ENCODE data around the gene ZNF362. TPM values are rescaled to one million over a fixed set of nuclear protein-coding genes. Genes with fewer than 3 reads are reported as not detected.

Gene ZNF362
- total and polyA plus RNA-seq, 2 experiments from 2014 or later: 22.5 to 55.0 TPM

DNA sequence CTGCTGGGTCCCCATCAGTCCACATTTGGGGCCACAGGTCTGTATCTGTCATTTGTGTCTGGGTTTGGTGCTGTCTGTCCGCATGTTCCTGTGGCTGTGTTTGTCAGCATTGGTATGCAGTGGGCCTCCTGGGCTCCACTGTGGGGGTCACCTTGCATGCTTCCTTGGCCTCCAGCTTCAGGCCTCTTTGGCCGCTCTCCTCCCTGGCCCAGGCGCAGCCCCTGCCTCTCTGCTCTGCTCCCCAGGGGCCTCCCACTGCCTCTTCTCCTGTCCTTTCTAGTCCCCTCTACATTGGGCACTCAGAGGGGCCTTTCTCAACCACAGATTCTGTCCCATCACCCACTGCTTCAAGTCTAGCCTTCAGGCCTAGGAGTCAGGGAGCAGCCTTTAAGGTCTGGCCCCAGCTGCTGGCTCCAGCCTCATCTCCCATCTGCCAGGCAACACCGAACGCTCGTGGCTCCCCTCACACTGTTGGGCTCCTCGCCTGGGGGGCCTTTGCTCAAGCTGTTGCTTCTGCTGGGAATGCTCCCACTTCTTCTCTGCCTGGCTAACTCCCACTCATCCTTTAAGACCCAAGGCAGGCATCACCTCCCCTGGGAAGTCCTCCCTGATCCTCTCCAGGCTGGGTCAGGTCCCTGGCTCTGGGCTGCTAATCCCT is 14.6 kb downstream of the ZNF362 start:
- Histone ChIP-seq H3K4me3 (no peak overlapping the region), H3K27me3 (no peaks in the 10 kb centered on the region), H4K20me1 (ENCODE audit: insufficient read depth, poor library complexity, severe bottlenecking) (peaks cover 90% of the 10 kb centered on the region), H3K9me2 (replicated peaks; ENCODE audit: insufficient read depth) (no peaks in the 10 kb centered on the region), H3K27ac (no peak overlapping the region), H3K79me2 (peaks cover 89% of the 10 kb centered on the region), H3K4me2 (no peak overlapping the region), H3K36me3 (replicated peaks; ENCODE audit: insufficient read depth, low read depth) (no peaks in the 10 kb centered on the region), H3K4me1 (ENCODE audit: insufficient read depth) (no peaks in the 10 kb centered on the region), H3K9me3 (ENCODE audit: low read depth) (no peaks in the 10 kb centered on the region), H2AFZ (no peak overlapping the region)
- DNase-seq (ENCODE audit: low spot score): no peak
- TF ChIP-seq EZH2 (IDR thresholded peaks at IDR 0.05; ENCODE audit: borderline replicate concordance) (no peak), EZH2phosphoT487 (IDR thresholded peaks at IDR 0.05; ENCODE audit: low read depth, severe bottlenecking, unreplicated experiment) (no peak)
- 95% methylated on average over 7 of the region's 7 CpGs for WGBS (ENCODE audit: low lambda C conversion rate, missing lambda C conversion rate)

DNA sequence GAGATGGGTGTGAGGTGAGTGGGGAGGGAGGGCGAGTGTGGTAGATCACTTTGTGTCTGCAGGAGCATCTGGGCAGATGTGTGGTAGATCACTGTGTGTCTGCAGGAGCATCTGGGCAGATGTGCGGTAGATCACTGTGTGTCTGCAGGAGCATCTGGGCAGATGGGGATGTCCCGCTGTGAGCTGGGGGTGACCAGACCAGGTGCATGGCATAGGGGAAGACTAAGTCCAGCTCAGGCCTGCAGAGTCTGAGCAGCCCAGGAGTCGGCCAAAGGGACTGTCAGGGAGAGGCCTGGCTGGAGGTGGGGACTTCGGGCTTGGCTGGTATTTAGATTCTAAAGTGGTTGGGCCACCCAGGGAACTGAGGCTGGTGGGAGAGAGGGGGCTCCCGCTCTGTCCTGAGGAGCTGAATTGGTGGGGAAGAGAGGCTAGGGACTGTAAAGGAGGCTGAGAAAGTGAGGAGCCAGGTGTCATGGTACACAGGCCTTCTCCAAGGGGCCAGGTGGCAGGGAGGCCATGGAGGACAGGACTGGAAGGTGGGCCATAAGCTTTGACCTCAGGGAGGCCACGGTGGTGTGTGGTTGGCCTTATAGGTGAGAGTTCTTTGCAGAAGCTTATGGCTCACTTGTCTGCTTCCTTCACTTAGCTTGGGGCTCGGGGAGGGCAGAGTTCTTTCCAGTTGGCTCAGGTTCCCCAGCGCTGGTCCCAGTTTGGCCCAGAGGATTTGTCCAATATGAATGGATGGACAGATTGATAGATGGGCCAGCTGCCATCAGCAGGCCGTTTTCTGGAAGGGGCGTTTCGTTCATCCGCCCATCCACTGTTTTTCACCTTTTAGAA is 15.6 kb downstream of the ZNF362 start:
- Histone ChIP-seq H2AFZ (no peak overlapping the region), H4K20me1 (ENCODE audit: insufficient read depth, poor library complexity, severe bottlenecking) (peaks cover 82% of the 10 kb centered on the region), H3K9me2 (replicated peaks; ENCODE audit: insufficient read depth) (no peaks in the 10 kb centered on the region), H3K79me2 (peaks cover 79% of the 10 kb centered on the region), H3K4me2 (no peak overlapping the region), H3K27me3 (no peaks in the 10 kb centered on the region), H3K9me3 (ENCODE audit: low read depth) (no peaks in the 10 kb centered on the region), H3K36me3 (replicated peaks; ENCODE audit: insufficient read depth, low read depth) (no peaks in the 10 kb centered on the region), H3K27ac (no peak overlapping the region), H3K4me1 (ENCODE audit: insufficient read depth) (no peaks in the 10 kb centered on the region), H3K4me3 (no peak overlapping the region)
- DNase-seq (ENCODE audit: low spot score): no peak
- no peak for TF ChIP-seq EZH2phosphoT487 (IDR thresholded peaks at IDR 0.05; ENCODE audit: low read depth, severe bottlenecking, unreplicated experiment)
- TF ChIP-seq EZH2 (IDR thresholded peaks at IDR 0.05; ENCODE audit: borderline replicate concordance): no peak
- TF ChIP-seq, protein P1, sequence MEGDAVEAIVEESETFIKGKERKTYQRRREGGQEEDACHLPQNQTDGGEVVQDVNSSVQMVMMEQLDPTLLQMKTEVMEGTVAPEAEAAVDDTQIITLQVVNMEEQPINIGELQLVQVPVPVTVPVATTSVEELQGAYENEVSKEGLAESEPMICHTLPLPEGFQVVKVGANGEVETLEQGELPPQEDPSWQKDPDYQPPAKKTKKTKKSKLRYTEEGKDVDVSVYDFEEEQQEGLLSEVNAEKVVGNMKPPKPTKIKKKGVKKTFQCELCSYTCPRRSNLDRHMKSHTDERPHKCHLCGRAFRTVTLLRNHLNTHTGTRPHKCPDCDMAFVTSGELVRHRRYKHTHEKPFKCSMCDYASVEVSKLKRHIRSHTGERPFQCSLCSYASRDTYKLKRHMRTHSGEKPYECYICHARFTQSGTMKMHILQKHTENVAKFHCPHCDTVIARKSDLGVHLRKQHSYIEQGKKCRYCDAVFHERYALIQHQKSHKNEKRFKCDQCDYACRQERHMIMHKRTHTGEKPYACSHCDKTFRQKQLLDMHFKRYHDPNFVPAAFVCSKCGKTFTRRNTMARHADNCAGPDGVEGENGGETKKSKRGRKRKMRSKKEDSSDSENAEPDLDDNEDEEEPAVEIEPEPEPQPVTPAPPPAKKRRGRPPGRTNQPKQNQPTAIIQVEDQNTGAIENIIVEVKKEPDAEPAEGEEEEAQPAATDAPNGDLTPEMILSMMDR (IDR thresholded peaks at IDR 0.05; ENCODE audit: poor library complexity): no peak
- WGBS (ENCODE audit: low lambda C conversion rate, missing lambda C conversion rate): 94% methylated on average over 12 of the region's 13 CpGs

DNA sequence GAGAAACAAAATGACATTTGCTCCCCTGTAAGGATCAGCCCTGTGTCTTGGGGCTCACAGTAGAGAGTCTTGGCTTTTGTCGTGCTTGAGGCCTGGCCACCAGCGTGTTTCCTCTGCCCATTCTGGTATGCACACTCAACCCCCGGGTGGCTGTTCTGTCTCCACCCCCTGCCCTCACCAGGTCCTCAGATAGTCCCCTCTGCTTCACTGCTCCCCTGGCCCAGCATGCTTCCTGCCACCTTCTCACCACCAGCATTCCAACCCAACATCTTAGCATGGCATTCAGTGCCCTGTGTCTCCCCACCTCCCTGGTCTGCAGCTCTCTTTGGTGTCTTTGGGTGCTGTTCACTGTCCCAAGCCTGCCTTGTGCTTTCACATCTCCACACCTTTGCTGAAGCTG is 16.2 kb downstream of the ZNF362 start:
- no peak overlapping the region for H2AFZ ChIP-seq
- H3K27ac ChIP-seq: no peak overlapping the region
- 87% methylated on average over 3 of the region's 3 CpGs for WGBS (ENCODE audit: low lambda C conversion rate, missing lambda C conversion rate)
- H3K4me1 ChIP-seq (ENCODE audit: insufficient read depth): no peaks in the 10 kb centered on the region
- H3K79me2 ChIP-seq: peaks cover 75% of the 10 kb centered on the region
- no peak overlapping the region for H3K4me2 ChIP-seq
- H3K4me3 ChIP-seq: no peak overlapping the region
- H3K9me3 ChIP-seq (ENCODE audit: low read depth): no peaks in the 10 kb centered on the region
- peaks cover 79% of the 10 kb centered on the region for H4K20me1 ChIP-seq (ENCODE audit: insufficient read depth, poor library complexity, severe bottlenecking)
- DNase-seq (ENCODE audit: low spot score): no peak
- TF ChIP-seq, protein P1 (IDR thresholded peaks at IDR 0.05; ENCODE audit: poor library complexity): no peak
- no peak for TF ChIP-seq EZH2 (IDR thresholded peaks at IDR 0.05; ENCODE audit: borderline replicate concordance)
- no peak for TF ChIP-seq EZH2phosphoT487 (IDR thresholded peaks at IDR 0.05; ENCODE audit: low read depth, severe bottlenecking, unreplicated experiment)
- no peaks in the 10 kb centered on the region for H3K9me2 ChIP-seq (replicated peaks; ENCODE audit: insufficient read depth)
- no peaks in the 10 kb centered on the region for H3K36me3 ChIP-seq (replicated peaks; ENCODE audit: insufficient read depth, low read depth)
- H3K27me3 ChIP-seq: no peaks in the 10 kb centered on the region

DNA sequence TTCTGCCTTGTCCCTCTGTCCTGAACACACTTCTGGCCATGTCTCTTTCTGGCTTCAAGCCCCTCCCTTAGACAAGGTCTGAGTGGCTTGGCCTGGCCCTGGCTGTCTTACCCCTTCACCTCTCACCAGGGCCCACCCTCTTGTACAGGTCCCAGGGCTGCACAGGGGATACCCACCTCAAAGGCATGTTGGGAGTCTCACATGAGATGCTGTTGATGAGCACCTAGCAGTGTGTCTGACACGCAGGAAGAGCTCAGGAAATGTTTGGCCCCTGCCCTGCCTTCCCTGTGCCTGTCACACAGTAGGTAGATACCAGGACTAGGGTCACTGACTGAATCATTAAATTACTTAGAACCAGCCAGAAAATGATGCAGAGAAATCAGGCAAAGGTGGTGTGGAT is 16.6 kb downstream of the ZNF362 start:
- no peaks in the 10 kb centered on the region for H3K36me3 ChIP-seq (replicated peaks; ENCODE audit: insufficient read depth, low read depth)
- H4K20me1 ChIP-seq (ENCODE audit: insufficient read depth, poor library complexity, severe bottlenecking): peaks cover 75% of the 10 kb centered on the region
- no peak overlapping the region for H3K27ac ChIP-seq
- H3K4me3 ChIP-seq: no peak overlapping the region
- H3K27me3 ChIP-seq: no peaks in the 10 kb centered on the region
- H3K4me2 ChIP-seq: no peak overlapping the region
- peaks cover 71% of the 10 kb centered on the region for H3K79me2 ChIP-seq
- TF ChIP-seq EZH2 (IDR thresholded peaks at IDR 0.05; ENCODE audit: borderline replicate concordance): no peak
- no peak for TF ChIP-seq EZH2phosphoT487 (IDR thresholded peaks at IDR 0.05; ENCODE audit: low read depth, severe bottlenecking, unreplicated experiment)
- TF ChIP-seq, protein P1 (IDR thresholded peaks at IDR 0.05; ENCODE audit: poor library complexity): no peak
- 85% methylated on average over 1 of the region's 1 CpG for WGBS (ENCODE audit: low lambda C conversion rate, missing lambda C conversion rate)
- no peaks in the 10 kb centered on the region for H3K4me1 ChIP-seq (ENCODE audit: insufficient read depth)
- no peaks in the 10 kb centered on the region for H3K9me2 ChIP-seq (replicated peaks; ENCODE audit: insufficient read depth)
- no peak overlapping the region for H2AFZ ChIP-seq
- DNase-seq (ENCODE audit: low spot score): no peak
- no peaks in the 10 kb centered on the region for H3K9me3 ChIP-seq (ENCODE audit: low read depth)

Measured in hepatocyte (in vitro differentiated cells).